Heart right ventricle (tissue), 16 donors: ENCODE data around the gene PRTN3. TPM values are rescaled to one million over a fixed set of nuclear protein-coding genes. Genes with fewer than 3 reads are reported as not detected.

Source experiments
- ATAC-seq, 8 donors: fragments of 200-7000 bp; cut with Tn5 transposase; one replicate each; pipeline ENCODE4 v1.9.1; 2020; ENCODE audit warnings: mild to moderate bottlenecking in 8 of 8, moderate library complexity in 8 of 8, moderate number of reproducible peaks in 1 of 8
- DNase-seq, 2 donors: peaks; one replicate each; pipeline ENCODE4 v3.0.0-alpha.2; 2020
- H3K27ac ChIP-seq, 10 donors: fragments of 200-600 bp; sonication (generic) in 2 of 10; one replicate each; pipeline versions ENCODE4 v1.5.0 to v1.8.0; 2020 to 2022; ENCODE audit warnings: mild to moderate bottlenecking in 3 of 10
- H3K27me3 ChIP-seq, 7 donors: fragments of 200-600 bp; one replicate each; pipeline ENCODE4 v1.8.0; 2021 to 2022; ENCODE audit warnings: mild to moderate bottlenecking in 2 of 7
- H3K36me3 ChIP-seq, 9 donors: fragments of 200-600 bp; sonication (generic) in 1 of 9; one replicate each; pipeline versions ENCODE4 v1.5.0 to v1.8.0; 2020 to 2022; ENCODE audit warnings: mild to moderate bottlenecking in 2 of 9
- H3K4me1 ChIP-seq, 9 donors: fragments of 200-600 bp; sonication (generic) in 1 of 9; one replicate each; pipeline versions ENCODE4 v1.5.0 to v1.8.0; 2020 to 2022; ENCODE audit warnings: mild to moderate bottlenecking in 4 of 9
- H3K4me3 ChIP-seq, 10 donors: fragments of 200-600 bp; sonication (generic) in 2 of 10; one replicate each; pipeline versions ENCODE4 v1.5.0 to v1.8.0; 2020 to 2022; ENCODE audit warnings: mild to moderate bottlenecking in 7 of 10, moderate library complexity in 2 of 10
- H3K9me3 ChIP-seq, 11 donors: fragments of 200-600 bp in 10 of 11; sonication (generic) in 2 of 11; one replicate each; pipeline versions ENCODE4 v1.5.0 to v1.8.0; 2013 to 2022; ENCODE audit warnings: mild to moderate bottlenecking in 2 of 11, control low read depth in 1 of 11, moderate library complexity in 1 of 11
- CTCF ChIP-seq, 9 donors: fragments of 200-600 bp; sonication (generic) in 2 of 9; IDR thresholded peaks; one replicate each; pipeline versions ENCODE4 v1.5.0 to v1.8.0; 2021 to 2022; ENCODE audit warnings: antibody characterized with exemption in 9 of 9, mild to moderate bottlenecking in 5 of 9, moderate library complexity in 1 of 9
- WGBS, 2 donors: extraction: QIAGEN DNeasy Blood & Tissue Kit; methylation state at CpG; one replicate each; pipeline ENCODE4 v1.1.7; 2013; ENCODE audit warnings: inconsistent platforms in 1 of 2; 5-methylcytosine and 5-hydroxymethylcytosine counted together
- intact Hi-C, 10 donors: fragments of 100-400 bp; cut with DNase I; formaldehyde crosslinking; loops; one replicate each; pipeline versions ENCODE4 v1.11.1 to v1.14.2; 2022
- polyA plus RNA-seq, 2 donors: library from polyadenylated mRNA; stranded (reverse); fragments of 200-250 nt; gene quantifications; one replicate each; pipeline ENCODE4 v1.2.3, GENCODE V29; 2013
- total RNA-seq, 10 donors: library from RNA; stranded (reverse); fragmentation: NEBNext Ultra II Directional in 3 of 10; extraction: Animal tissue kit (Norgen Biotek cat#: 25700) in 3 of 10; gene quantifications; one replicate each; pipeline versions ENCODE4 v1.2.1 to v1.2.4, GENCODE V29; 2021 to 2023
- donor health status: Arrhythmogenic right ventricular cardiomyopathy.
- donor health status: ischemic (EF 13 %, LVEDD 7.1; RV severe dilation, severe dysfunction).
- donor health status: healthy with polysubstance abuse.
- donor health status: DM: no; HTN: yes; CAD: no.
- donor health status: DM: no; HTN: no; CAD: no.
- donor health status: ischemic (EF 25% LVEDD 6.9; RV normal size, moderate dysfunction).
- donor health status: ischemic (EF 25% LVEDD 5.7; RV mildly dilated, moderate dysfunction).
- donor health status: healthy.
- donor health status: DM: yes; HTN: yes; CAD: no.
- donor health status: Ischemic cardiomyopathy.
- donor health status: ischemic (EF 35%, LVEDD 5.7; RV mildly dilated, moderate dysfunction).
- donor health status: nonischemic (EF 11% LVEDD 7.7; RV severe dilation, severe dysfunction).
- donor health status: DM: yes; HTN: yes; CAD: no.
- donor health status: PGD.
- donor health status: ischemic (EF 29% LVEDD 5.4; RV normal size, mild dysfunction).
- donor health status: nonischemic (EF 23%, LVEDD 6.1; RV moderate dilation, normal function).

Gene PRTN3
- total and polyA plus RNA-seq, 12 donors = 0.12 TPM; not detected in 11

GRCh38 chr19:843180-843835, 2.5 kb downstream of the PRTN3 start:
- Histone ChIP-seq H3K27me3 (peaks cover 9 to 74% (median 63%) of the 10 kb centered on the region in 7 donors), H3K9me3 (no peaks in the 10 kb centered on the region), H3K4me1 (peaks cover 9 to 35% (median 13%) of the 10 kb centered on the region in 9 donors), H3K4me3 (peak overlapping the region in 9 of 10 donors; percentile 3 to 42 (median 23)), H3K27ac (no peak overlapping the region), H3K36me3 (no peaks in the 10 kb centered on the region)
- TF ChIP-seq CTCF (IDR thresholded peaks at IDR 0.05) = no peak
- WGBS, 2 donors = 4 to 5% methylated on average over 43 to 46 of the region's 46 CpGs
- intact Hi-C loops = no loop called here
- peak in 3 of 8 donors; percentile 44 to 61 (median 57) for ATAC-seq
- peak in 1 of 2 donors; percentile 51 for DNase-seq

DNA sequence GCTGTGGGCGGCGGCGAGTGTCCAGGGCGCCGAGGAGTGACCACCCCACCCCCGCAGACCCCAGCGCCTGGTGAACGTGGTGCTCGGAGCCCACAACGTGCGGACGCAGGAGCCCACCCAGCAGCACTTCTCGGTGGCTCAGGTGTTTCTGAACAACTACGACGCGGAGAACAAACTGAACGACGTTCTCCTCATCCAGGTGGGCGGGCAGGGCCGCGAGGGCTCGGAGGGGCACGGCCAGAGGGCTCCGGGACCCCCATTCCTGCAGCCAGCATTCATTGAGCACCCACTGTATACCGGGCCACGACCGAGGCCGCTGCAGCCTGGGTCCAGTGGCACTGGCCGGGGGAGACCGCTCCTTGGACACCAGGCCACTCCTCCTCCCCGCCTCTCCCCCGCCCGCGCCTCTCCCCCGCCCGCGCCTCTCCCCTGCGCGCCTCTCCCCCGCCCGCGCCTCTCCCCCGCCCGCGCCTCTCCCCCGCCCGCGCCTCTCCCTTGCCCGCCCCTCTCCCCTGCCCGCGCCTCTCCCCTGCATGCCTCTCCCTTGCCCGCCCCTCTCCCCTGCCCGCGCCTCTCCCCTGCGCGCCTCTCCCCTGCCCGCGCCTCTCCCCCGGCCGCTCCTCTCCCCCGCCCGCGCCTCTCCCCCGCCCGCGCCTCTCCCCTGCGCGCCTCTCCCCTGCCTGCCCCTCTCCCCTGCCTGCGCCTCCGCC, 3.2 kb downstream of the PRTN3 start:
- H3K36me3 ChIP-seq = no peaks in the 10 kb centered on the region
- no peak for ATAC-seq
- DNase-seq = peak in 1 of 2 donors; percentile 36
- peaks cover 9 to 74% (median 64%) of the 10 kb centered on the region in 7 donors for H3K27me3 ChIP-seq
- TF ChIP-seq CTCF (IDR thresholded peaks at IDR 0.05) = no peak
- H3K4me3 ChIP-seq = peak overlapping the region in 9 of 10 donors; percentile 3 to 42 (median 23)
- 23 to 33% methylated on average over 36 to 42 of the region's 70 CpGs for WGBS, 2 donors
- H3K4me1 ChIP-seq = peaks cover 9 to 34% (median 12%) of the 10 kb centered on the region in 9 donors
- no peak overlapping the region for H3K27ac ChIP-seq
- no peaks in the 10 kb centered on the region for H3K9me3 ChIP-seq
- intact Hi-C loops = no loop called here

DNA sequence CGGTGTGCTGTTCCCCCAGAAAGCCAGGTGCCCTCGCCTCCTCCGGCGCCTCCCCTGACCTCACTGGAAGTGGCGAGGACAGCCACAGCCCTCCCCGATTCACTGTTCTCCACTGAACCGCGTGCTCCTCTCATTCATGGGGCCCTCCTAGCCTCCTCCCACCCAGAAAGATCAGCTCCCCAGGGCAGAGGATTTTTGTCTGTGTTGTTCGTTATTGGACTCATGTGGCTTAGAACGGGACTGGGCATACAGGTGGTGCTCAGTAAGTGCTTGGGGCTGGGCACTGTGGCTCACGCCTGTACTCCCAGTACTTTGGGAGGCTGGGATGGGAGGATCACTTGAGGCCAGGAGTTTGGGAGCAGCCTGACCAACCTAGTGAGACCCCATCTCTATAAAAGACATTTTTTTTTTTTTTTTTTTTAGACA, 3.8 kb downstream of the PRTN3 start:
- intact Hi-C loops = no loop called here
- no peak for TF ChIP-seq CTCF (IDR thresholded peaks at IDR 0.05)
- Histone ChIP-seq H3K27ac (no peak overlapping the region), H3K36me3 (no peaks in the 10 kb centered on the region), H3K4me1 (peaks cover 9 to 30% (median 12%) of the 10 kb centered on the region in 9 donors), H3K4me3 (no peak overlapping the region), H3K27me3 (peaks cover 9 to 77% (median 64%) of the 10 kb centered on the region in 7 donors), H3K9me3 (no peaks in the 10 kb centered on the region)
- WGBS, 2 donors = 47 to 48% methylated on average over 11 of the region's 11 CpGs
- ATAC-seq (no peak), DNase-seq (no peak)

- ATAC-seq (no peak), DNase-seq (no peak)
- peaks cover 9 to 71% (median 58%) of the 10 kb centered on the region in 7 donors for H3K27me3 ChIP-seq
These were observed 5.1 kb downstream of the PRTN3 start for GRCh38 chr19:845707-846521.

More at GRCh38 chr19:845707-846521, 5.1 kb downstream of the PRTN3 start:
- TF ChIP-seq CTCF (IDR thresholded peaks at IDR 0.05) = no peak
- no peak overlapping the region for H3K27ac ChIP-seq
- no peaks in the 10 kb centered on the region for H3K9me3 ChIP-seq
- H3K36me3 ChIP-seq = no peaks in the 10 kb centered on the region
- H3K4me3 ChIP-seq = no peak overlapping the region
- H3K4me1 ChIP-seq = peaks cover 15 to 37% (median 19%) of the 10 kb centered on the region in 9 donors
- intact Hi-C loops = no loop called here
- 77 to 79% methylated on average over 32 to 37 of the region's 37 CpGs for WGBS, 2 donors
